ENCODE data around the gene ADCY5.

Gene ADCY5

GRCh38 chr3:123397921-123398785, 50.7 kb downstream of the ADCY5 start:
- Histone ChIP-seq H3K27me3 (ENCODE audit: insufficient read depth, low read length) (peaks cover 4% of the 10 kb centered on the region; the same call in 1 of the 2 replicates), H3K36me3 (ENCODE audit: insufficient read depth, low read length) (no peaks in the 10 kb centered on the region), H3F3A (ENCODE audit: insufficient read depth, low read length) (no peaks in the 10 kb centered on the region)

GRCh38 chr3:123397050-123397590, 51.8 kb downstream of the ADCY5 start:
- H3K27me3 ChIP-seq (ENCODE audit: insufficient read depth, low read length), result peaks cover 4% of the 10 kb centered on the region; the same call in 1 of the 2 replicates
- no peaks in the 10 kb centered on the region for H3K9me3 ChIP-seq (ENCODE audit: low read length)
- H3K9ac ChIP-seq (ENCODE audit: low read length), result no peak overlapping the region
- H3K4me1 ChIP-seq (ENCODE audit: insufficient read depth, low read length, severe bottlenecking), result no peaks in the 10 kb centered on the region
- no peaks in the 10 kb centered on the region for H3K79me2 ChIP-seq (ENCODE audit: insufficient read depth, low read length)
- no peaks in the 10 kb centered on the region for H4K20me1 ChIP-seq (ENCODE audit: insufficient read depth, low read length)
- no peak for TF ChIP-seq EZH2 (IDR thresholded peaks at IDR 0.05; ENCODE audit: borderline replicate concordance, low read length)
- H3K9me2 ChIP-seq (ENCODE audit: low read depth, low read length), result no peaks in the 10 kb centered on the region
- no peak overlapping the region for H3K4me3 ChIP-seq (ENCODE audit: low read depth, low read length, poor library complexity, severe bottlenecking)
- H2AFZ ChIP-seq (ENCODE audit: low read length), result no peak overlapping the region
- no peak overlapping the region for H3K4me2 ChIP-seq (ENCODE audit: low read length)
- H3K27ac ChIP-seq (ENCODE audit: low read depth, low read length, poor library complexity, severe bottlenecking), result no peak overlapping the region
- no peaks in the 10 kb centered on the region for H3F3A ChIP-seq (ENCODE audit: insufficient read depth, low read length)
- H3K36me3 ChIP-seq (ENCODE audit: insufficient read depth, low read length), result no peaks in the 10 kb centered on the region

More at GRCh38 chr3:123397921-123398785, 50.7 kb downstream of the ADCY5 start:
- Histone ChIP-seq H3K4me1 (ENCODE audit: insufficient read depth, low read length, severe bottlenecking) (no peaks in the 10 kb centered on the region), H3K27ac (ENCODE audit: low read depth, low read length, poor library complexity, severe bottlenecking) (no peak overlapping the region), H3K9ac (ENCODE audit: low read length) (no peak overlapping the region), H3K9me3 (ENCODE audit: low read length) (no peaks in the 10 kb centered on the region), H2AFZ (ENCODE audit: low read length) (no peak overlapping the region), H3K9me2 (ENCODE audit: low read depth, low read length) (no peaks in the 10 kb centered on the region), H4K20me1 (ENCODE audit: insufficient read depth, low read length) (no peaks in the 10 kb centered on the region), H3K79me2 (ENCODE audit: insufficient read depth, low read length) (no peaks in the 10 kb centered on the region), H3K4me2 (ENCODE audit: low read length) (no peak overlapping the region), H3K4me3 (ENCODE audit: low read depth, low read length, poor library complexity, severe bottlenecking) (no peak overlapping the region)
- no peak for TF ChIP-seq CTCF (IDR thresholded peaks at IDR 0.05; ENCODE audit: low read length)
- TF ChIP-seq EZH2 (IDR thresholded peaks at IDR 0.05; ENCODE audit: borderline replicate concordance, low read length), result no peak

- no peaks in the 10 kb centered on the region for H3K79me2 ChIP-seq (ENCODE audit: insufficient read depth, low read length)
- TF ChIP-seq CTCF (IDR thresholded peaks at IDR 0.05; ENCODE audit: low read length) (no peak), EZH2 (IDR thresholded peaks at IDR 0.05; ENCODE audit: borderline replicate concordance, low read length) (no peak)
- no peaks in the 10 kb centered on the region for H3F3A ChIP-seq (ENCODE audit: insufficient read depth, low read length)
- no peaks in the 10 kb centered on the region for H3K4me1 ChIP-seq (ENCODE audit: insufficient read depth, low read length, severe bottlenecking)
- no peak overlapping the region for H3K4me2 ChIP-seq (ENCODE audit: low read length)
- H3K4me3 ChIP-seq (ENCODE audit: low read depth, low read length, poor library complexity, severe bottlenecking), result no peak overlapping the region
- H3K27ac ChIP-seq (ENCODE audit: low read depth, low read length, poor library complexity, severe bottlenecking), result no peak overlapping the region
- no peaks in the 10 kb centered on the region for H3K36me3 ChIP-seq (ENCODE audit: insufficient read depth, low read length)
- H3K9me2 ChIP-seq (ENCODE audit: low read depth, low read length), result no peaks in the 10 kb centered on the region
- no peak overlapping the region for H3K9ac ChIP-seq (ENCODE audit: low read length)
- no peak overlapping the region for H2AFZ ChIP-seq (ENCODE audit: low read length)
- peaks cover 4% of the 10 kb centered on the region; the same call in 1 of the 2 replicates for H3K27me3 ChIP-seq (ENCODE audit: insufficient read depth, low read length)
- H3K9me3 ChIP-seq (ENCODE audit: low read length), result no peaks in the 10 kb centered on the region
- no peaks in the 10 kb centered on the region for H4K20me1 ChIP-seq (ENCODE audit: insufficient read depth, low read length)
Measured at GRCh38 chr3:123396171-123397049, 52.5 kb downstream of the ADCY5 start.

All from OCI-LY1 (cell line).